Heart left ventricle (tissue), 16 donors: ENCODE results near the gene ASPSCR1. TPM values are rescaled to one million over a fixed set of nuclear protein-coding genes. Genes with fewer than 3 reads are reported as not detected.
A peak's percentile ranks its signal among the peaks of the same experiment; 100 is the strongest.

Source experiments
- ATAC-seq, 4 donors: fragments of 200-7000 bp; cut with Tn5 transposase; one replicate each; pipeline ENCODE4 v1.9.1; 2020 to 2022; ENCODE audit warnings: moderate library complexity in 4 of 4, mild to moderate bottlenecking in 3 of 4, moderate number of reproducible peaks in 1 of 4
- DNase-seq, 5 donors: peaks; one replicate each; pipeline ENCODE4 v3.0.0-alpha.2; 2020
- H3K27ac ChIP-seq, 12 donors: fragments of 200-600 bp; sonication (generic) in 4 of 12; one replicate each; pipeline versions ENCODE4 v1.5.0 to v1.8.0; 2016 to 2022; ENCODE audit warnings: mild to moderate bottlenecking in 2 of 12
- H3K27me3 ChIP-seq, 9 donors: fragments of 200-600 bp; sonication (generic) in 2 of 9; one replicate each; pipeline versions ENCODE4 v1.5.1 to v1.8.0; 2016 to 2022; ENCODE audit warnings: mild to moderate bottlenecking in 3 of 9
- H3K36me3 ChIP-seq, 9 donors: fragments of 200-600 bp; sonication (generic) in 2 of 9; one replicate each; pipeline versions ENCODE4 v1.5.0 to v1.8.0; 2018 to 2022; ENCODE audit warnings: mild to moderate bottlenecking in 2 of 9
- H3K4me1 ChIP-seq, 12 donors: fragments of 200-600 bp; sonication (generic) in 4 of 12; one replicate each; pipeline versions ENCODE4 v1.5.0 to v1.8.0; 2016 to 2022; ENCODE audit warnings: mild to moderate bottlenecking in 3 of 12
- H3K4me3 ChIP-seq, 12 donors: fragments of 200-600 bp; sonication (generic) in 4 of 12; one replicate each; pipeline versions ENCODE4 v1.5.0 to v1.8.0; 2017 to 2022; ENCODE audit warnings: mild to moderate bottlenecking in 9 of 12, moderate library complexity in 4 of 12
- H3K9me3 ChIP-seq, 12 donors: fragments of 200-600 bp; sonication (generic) in 4 of 12; one replicate each; pipeline versions ENCODE4 v1.5.0 to v1.8.0; 2016 to 2022; ENCODE audit warnings: mild to moderate bottlenecking in 1 of 12
- POLR2A ChIP-seq, 2 donors: fragments of 450-650 bp; IDR thresholded peaks; one replicate each; pipeline ENCODE4 v1.6.1; 2017; ENCODE audit warnings: antibody characterized with exemption in 2 of 2, mild to moderate bottlenecking in 2 of 2, moderate library complexity in 2 of 2
- WGBS, 4 donors: extraction: QIAGEN DNeasy Blood & Tissue Kit in 2 of 4; methylation state at CpG; one replicate each; pipeline versions ENCODE4 v1.1.5 to v1.1.7; 2013 to 2018; 5-methylcytosine and 5-hydroxymethylcytosine counted together
- intact Hi-C, 10 donors: fragments of 100-400 bp; cut with DNase I; formaldehyde crosslinking; loops; one replicate each; pipeline versions ENCODE4 v1.11.1 to v1.14.2; 2022
- polyA plus RNA-seq, 2 donors: library from polyadenylated mRNA; stranded (reverse); fragments of 200-250 nt; gene quantifications; one replicate each; pipeline ENCODE4 v1.2.3, GENCODE V29; 2013
- total RNA-seq, 9 donors: library from RNA; depleted of rRNA in 2 of 9; stranded (reverse); fragments of >200 nt in 2 of 9; fragmentation: NEBNext Ultra II Directional in 3 of 9; extraction: Animal tissue kit (Norgen Biotek cat#: 25700) in 3 of 9; gene quantifications; one replicate each; pipeline versions ENCODE4 v1.1.0 to v1.2.4, GENCODE V29; 2016 to 2023
- TF ChIP-seq, protein P1 (sequence below), 12 donors: fragments of 200-600 bp; sonication (generic) in 4 of 12; IDR thresholded peaks; one replicate each; pipeline versions ENCODE4 v1.5.0 to v1.8.0; 2018 to 2022; ENCODE audit warnings: antibody characterized with exemption in 12 of 12, mild to moderate bottlenecking in 5 of 12
- donor health status: ischemic (EF 13 %, LVEDD 7.1; RV severe dilation, severe dysfunction).
- donor health status: healthy with polysubstance abuse.
- donor health status: DM: no; HTN: yes; CAD: no.
- donor health status: DM: no; HTN: no; CAD: no.
- donor health status: ischemic (EF 25% LVEDD 6.9; RV normal size, moderate dysfunction).
- donor health status: ischemic (EF 25% LVEDD 5.7; RV mildly dilated, moderate dysfunction).
- donor health status: healthy.
- donor health status: DM: yes; HTN: yes; CAD: no.
- donor health status: ischemic (EF 35%, LVEDD 5.7; RV mildly dilated, moderate dysfunction).
- donor health status: nonischemic (EF 11% LVEDD 7.7; RV severe dilation, severe dysfunction).
- donor health status: DM: yes; HTN: yes; CAD: no.
- donor health status: PGD.
- donor health status: ischemic (EF 29% LVEDD 5.4; RV normal size, mild dysfunction).
- donor health status: nonischemic (EF 23%, LVEDD 6.1; RV moderate dilation, normal function).

ASPSCR1 gene
- total and polyA plus RNA-seq, 11 donors = 15.1 to 43.6 (median 22.9) TPM

DNA sequence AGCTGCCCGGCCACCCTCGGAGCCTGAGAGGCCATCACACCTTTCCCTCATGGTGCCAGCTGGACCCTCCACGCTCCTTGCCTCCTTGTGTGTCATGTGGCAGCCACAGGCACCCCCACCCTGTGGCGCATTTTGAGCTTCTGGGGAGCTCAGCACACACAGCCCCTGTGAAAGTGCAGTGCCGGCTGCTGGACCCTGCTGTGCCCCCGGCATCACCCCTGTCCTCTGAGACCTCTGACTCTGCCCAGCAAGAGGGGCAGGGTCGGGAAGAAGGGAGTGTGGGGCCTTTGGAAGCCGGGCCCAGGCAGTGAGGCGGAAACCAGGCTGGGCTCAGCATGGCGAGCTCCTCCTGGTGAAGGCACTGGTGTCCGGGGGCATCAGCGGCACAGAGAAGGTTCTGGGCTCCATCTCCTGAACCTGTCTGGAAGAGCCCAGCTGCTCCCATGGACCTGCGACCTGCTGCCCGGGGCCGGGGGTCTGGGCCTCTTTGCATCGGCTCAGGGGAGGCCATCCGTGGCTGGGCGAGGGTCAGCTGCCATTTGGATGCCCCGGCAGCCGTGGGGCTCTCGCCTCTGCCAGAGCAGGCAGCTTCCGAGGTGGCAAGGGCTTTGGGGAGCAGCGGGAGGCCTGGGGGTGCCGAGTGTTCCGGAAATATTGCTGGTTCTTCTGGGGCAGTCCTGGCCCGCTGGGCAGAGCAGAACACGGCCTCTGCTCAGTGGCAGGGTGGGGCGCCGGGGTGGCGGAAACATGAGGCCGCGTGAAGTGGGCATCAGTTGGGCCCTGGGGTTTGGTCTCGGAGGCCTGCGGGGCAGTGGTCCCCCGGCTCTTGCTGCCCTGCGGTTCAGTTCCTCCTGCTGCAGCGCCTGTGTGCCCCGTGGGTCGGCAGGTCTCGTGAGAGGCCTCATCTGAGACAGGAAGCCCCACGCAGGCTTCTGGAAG, 27.4 kb downstream of the ASPSCR1 start:
- Histone ChIP-seq H3K27ac (peak overlapping the region in 1 of 12 donors; percentile 66), H3K4me1 (peaks cover 0 to 48% (median 21%) of the 10 kb centered on the region in 12 donors), H3K4me3 (no peak overlapping the region), H3K9me3 (no peaks in the 10 kb centered on the region), H3K27me3 (no peaks in the 10 kb centered on the region), H3K36me3 (no peaks in the 10 kb centered on the region)
- ATAC-seq (no peak), DNase-seq (no peak)
- intact Hi-C loops = no loop called here
- whole genome bisulfite sequencing, 4 donors = 88 to 90% (median 89%) methylated on average over 31 to 41 of the region's 41 CpGs
- TF ChIP-seq POLR2A (IDR thresholded peaks at IDR 0.05) = no peak
- TF ChIP-seq, protein P1, sequence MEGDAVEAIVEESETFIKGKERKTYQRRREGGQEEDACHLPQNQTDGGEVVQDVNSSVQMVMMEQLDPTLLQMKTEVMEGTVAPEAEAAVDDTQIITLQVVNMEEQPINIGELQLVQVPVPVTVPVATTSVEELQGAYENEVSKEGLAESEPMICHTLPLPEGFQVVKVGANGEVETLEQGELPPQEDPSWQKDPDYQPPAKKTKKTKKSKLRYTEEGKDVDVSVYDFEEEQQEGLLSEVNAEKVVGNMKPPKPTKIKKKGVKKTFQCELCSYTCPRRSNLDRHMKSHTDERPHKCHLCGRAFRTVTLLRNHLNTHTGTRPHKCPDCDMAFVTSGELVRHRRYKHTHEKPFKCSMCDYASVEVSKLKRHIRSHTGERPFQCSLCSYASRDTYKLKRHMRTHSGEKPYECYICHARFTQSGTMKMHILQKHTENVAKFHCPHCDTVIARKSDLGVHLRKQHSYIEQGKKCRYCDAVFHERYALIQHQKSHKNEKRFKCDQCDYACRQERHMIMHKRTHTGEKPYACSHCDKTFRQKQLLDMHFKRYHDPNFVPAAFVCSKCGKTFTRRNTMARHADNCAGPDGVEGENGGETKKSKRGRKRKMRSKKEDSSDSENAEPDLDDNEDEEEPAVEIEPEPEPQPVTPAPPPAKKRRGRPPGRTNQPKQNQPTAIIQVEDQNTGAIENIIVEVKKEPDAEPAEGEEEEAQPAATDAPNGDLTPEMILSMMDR (IDR thresholded peaks at IDR 0.05) = no peak

GRCh38 chr17:82005701-82006348, 28.4 kb downstream of the ASPSCR1 start:
- Histone ChIP-seq H3K27me3 (no peaks in the 10 kb centered on the region), H3K36me3 (no peaks in the 10 kb centered on the region), H3K27ac (no peak overlapping the region), H3K4me3 (no peak overlapping the region), H3K4me1 (peaks cover 0 to 48% (median 21%) of the 10 kb centered on the region in 12 donors), H3K9me3 (no peaks in the 10 kb centered on the region)
- no peak for TF ChIP-seq POLR2A (IDR thresholded peaks at IDR 0.05)
- TF ChIP-seq, protein P1 (IDR thresholded peaks at IDR 0.05) = no peak
- DNase-seq (no peak), ATAC-seq (no peak)
- WGBS, 4 donors = 87 to 91% (median 90%) methylated on average over 29 to 30 of the region's 30 CpGs
- intact Hi-C loops = no loop called here

DNA sequence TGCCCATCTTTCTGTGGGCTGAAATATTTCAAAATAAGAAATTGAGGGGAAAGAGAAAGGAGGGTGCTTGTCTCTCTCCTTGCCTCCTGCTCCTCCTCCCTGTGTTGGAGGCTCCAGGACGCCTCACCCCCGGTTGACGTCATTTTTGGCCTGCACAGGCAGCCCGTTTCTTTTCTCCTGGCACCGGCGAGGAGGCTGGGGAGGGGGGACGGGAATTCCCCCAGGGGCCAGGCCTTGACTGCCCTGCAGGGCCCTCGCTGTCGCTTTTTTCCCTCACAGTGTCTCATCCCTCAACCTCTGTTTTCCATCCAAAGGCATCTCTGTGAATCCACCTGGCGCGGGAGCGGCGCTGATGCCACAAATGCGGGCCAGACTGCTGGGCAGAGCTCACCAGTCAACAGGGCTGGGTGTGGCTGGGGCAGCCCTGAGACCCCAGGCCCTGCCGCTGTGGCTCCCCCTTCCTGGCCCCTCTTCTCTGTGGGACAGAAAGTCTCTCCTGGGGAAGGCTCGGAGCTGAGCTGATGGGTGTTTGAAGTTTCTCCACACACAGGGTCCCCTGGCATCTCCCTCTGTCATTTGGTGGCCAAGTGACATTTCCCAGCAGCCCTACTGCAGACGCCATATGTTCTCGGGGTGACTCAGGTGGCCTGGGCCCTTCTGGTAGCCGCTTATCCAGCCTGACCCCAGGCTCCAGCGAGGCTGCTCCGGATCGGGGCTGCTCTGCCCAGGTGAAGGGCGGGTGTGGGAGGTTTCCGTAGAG, 29.2 kb downstream of the ASPSCR1 start:
- no peaks in the 10 kb centered on the region for H3K27me3 ChIP-seq
- H3K36me3 ChIP-seq = peaks cover 0 to 5% (median 0%) of the 10 kb centered on the region in 9 donors
- no peaks in the 10 kb centered on the region for H3K9me3 ChIP-seq
- H3K4me3 ChIP-seq = no peak overlapping the region
- TF ChIP-seq, protein P1 (IDR thresholded peaks at IDR 0.05) = no peak
- TF ChIP-seq POLR2A (IDR thresholded peaks at IDR 0.05) = no peak
- peak in 3 of 5 donors; percentile 51 to 73 (median 55) for DNase-seq
- peak in 3 of 4 donors; percentile 36 to 53 (median 38) for ATAC-seq
- intact Hi-C loops = no loop called here
- peak overlapping the region in 3 of 12 donors; percentile 1 to 46 (median 24) for H3K27ac ChIP-seq
- peaks cover 0 to 48% (median 21%) of the 10 kb centered on the region in 12 donors for H3K4me1 ChIP-seq
- WGBS, 4 donors = 57 to 61% (median 59%) methylated on average over 22 to 24 of the region's 24 CpGs
